ENCODE measurements around the gene PDCD6IP.

PDCD6IP gene

GRCh38 chr3:33914731-33915379 lies 116.4 kb downstream of the PDCD6IP start:
- no peak for DNase-seq (ENCODE audit: insufficient read length, low spot score)
- FAIRE-seq = no peak
- no peak for TF ChIP-seq POLR2A (IDR thresholded peaks at IDR 0.05; ENCODE audit: low read depth, low read length)
- no peak for TF ChIP-seq SPI1 (IDR thresholded peaks at IDR 0.05; ENCODE audit: low read depth, low read length)

- DNase-seq (ENCODE audit: insufficient read length, low spot score) (peak; percentile 30), FAIRE-seq (peak; percentile 64)
- no peak for TF ChIP-seq POLR2A (IDR thresholded peaks at IDR 0.05; ENCODE audit: low read depth, low read length)
- TF ChIP-seq SPI1 (IDR thresholded peaks at IDR 0.05; ENCODE audit: low read depth, low read length) = peak; percentile 23; the same call in 1 of the 2 replicates
These were observed 117.5 kb downstream of the PDCD6IP start for GRCh38 chr3:33915796-33916546.

GRCh38 chr3:33918126-33918756 lies 119.8 kb downstream of the PDCD6IP start:
- TF ChIP-seq SPI1 (IDR thresholded peaks at IDR 0.05; ENCODE audit: low read depth, low read length) (no peak), POU2F2 (IDR thresholded peaks at IDR 0.05; ENCODE audit: low read depth, low read length) (no peak), PAX5 (IDR thresholded peaks at IDR 0.05; ENCODE audit: insufficient read depth, low read length, severe bottlenecking) (no peak), POLR2AphosphoS5 (IDR thresholded peaks at IDR 0.05; ENCODE audit: low read depth, low read length) (no peak), TAF1 (IDR thresholded peaks at IDR 0.05; ENCODE audit: low read depth, low read length) (no peak), POLR2A (IDR thresholded peaks at IDR 0.05; ENCODE audit: low read depth, low read length) (no peak)
- DNase-seq (ENCODE audit: insufficient read length, low spot score) (no peak), FAIRE-seq (no peak)
